ENCODE data around the gene RGS10.

GRCh38 chr10:119502618-119503155 lies 39.8 kb downstream of the RGS10 start:
- TF ChIP-seq POLR2A (IDR thresholded peaks at IDR 0.05) (no peak), CTCF (IDR thresholded peaks at IDR 0.05) (no peak)

Measured in sigmoid colon (tissue), 3 donors.